PC-9 (cell line): Measurements from ENCODE around the gene CD28. TPM values are rescaled to one million over a fixed set of nuclear protein-coding genes. Genes with fewer than 3 reads are reported as not detected.

Source experiments
- BruUV-seq: library from RNA; stranded (reverse); fragments of 400-500 nt; replicated peaks from 2 replicates; lab custom pipeline; 2021; lab: Mats Ljungman, UMichigan
- CTCF ChIA-PET: fragments of 300-600 bp; sonication (Branson Sonifier 250); formaldehyde crosslinking; loops from one replicate; lab custom pipeline; 2022; ENCODE audit warnings: antibody characterized with exemption; lab: Charles Lee
- POLR2A ChIA-PET: fragments of 300-600 bp; sonication (Branson Sonifier 250); formaldehyde crosslinking; loops from one replicate; lab custom pipeline; 2022; ENCODE audit warnings: antibody characterized with exemption; ENCODE audit not compliant: unreplicated experiment; lab: Charles Lee
- DNase-seq, 2 experiments: peaks; one replicate each; pipeline versions ENCODE4 v3.0.0 to v3.0.0-alpha.2; 2015 to 2022; ENCODE audit warnings: mixed read lengths in 1 of 2
- H2AFZ ChIP-seq: fragments of 200-600 bp; sonication (generic); 2 replicates; pipeline ENCODE4 v1.8.1; 2017; ENCODE audit warnings: antibody characterized with exemption
- H3F3A ChIP-seq: fragments of 200-600 bp; sonication (generic); 2 replicates; pipeline ENCODE4 v1.8.1; 2017; ENCODE audit warnings: antibody characterized with exemption, mild to moderate bottlenecking, low read depth; ENCODE audit not compliant: insufficient read depth
- H3K27ac ChIP-seq: fragments of 200-600 bp; sonication (generic); 2 replicates; pipeline ENCODE4 v1.6.1; 2016; ENCODE audit warnings: mixed run types
- H3K27me3 ChIP-seq: fragments of 200-600 bp; sonication (generic); 2 replicates; pipeline ENCODE4 v1.6.1; 2016; ENCODE audit warnings: low read depth, mixed run types; ENCODE audit not compliant: insufficient read depth
- H3K36me3 ChIP-seq: fragments of 200-600 bp; sonication (generic); 2 replicates; pipeline ENCODE4 v1.6.1; 2016; ENCODE audit warnings: low read depth, mixed run types
- H3K4me1 ChIP-seq: fragments of 200-600 bp; sonication (generic); replicated peaks from 2 replicates; pipeline ENCODE4 v1.6.1; 2016; ENCODE audit warnings: mixed run types; ENCODE audit not compliant: insufficient read depth
- H3K4me2 ChIP-seq: fragments of 200-600 bp; sonication (generic); 2 replicates; pipeline ENCODE4 v1.6.1; 2017; ENCODE audit warnings: mixed run types
- H3K4me3 ChIP-seq: fragments of 200-600 bp; sonication (generic); 2 replicates; pipeline ENCODE4 v1.6.1; 2016; ENCODE audit warnings: mixed run types
- H3K79me2 ChIP-seq: fragments of 200-600 bp; sonication (generic); 2 replicates; pipeline ENCODE4 v1.6.1; 2017; ENCODE audit warnings: low read depth, mixed run types
- H3K9me2 ChIP-seq: fragments of 200-600 bp; sonication (generic); 2 replicates; pipeline ENCODE4 v1.8.1; 2017; ENCODE audit warnings: mild to moderate bottlenecking; ENCODE audit not compliant: insufficient read depth
- H3K9me3 ChIP-seq: fragments of 200-600 bp; sonication (generic); 2 replicates; pipeline ENCODE4 v1.8.1; 2016; ENCODE audit warnings: low read depth; ENCODE audit not compliant: insufficient read depth
- H4K20me1 ChIP-seq: fragments of 200-600 bp; sonication (generic); 2 replicates; pipeline ENCODE4 v1.8.1; 2017; ENCODE audit not compliant: insufficient read depth
- EZH2 ChIP-seq: fragments of 200-600 bp; sonication (generic); IDR thresholded peaks from 2 replicates; pipeline ENCODE4 v1.8.0; 2017; ENCODE audit warnings: antibody characterized with exemption, low read depth
- intact Hi-C: fragments of 100-400 bp; cut with micrococcal nuclease; formaldehyde crosslinking; loops from one replicate; pipeline ENCODE4 v1.10.0; 2022; ENCODE audit not compliant: unreplicated experiment
- total RNA-seq: library from RNA; stranded (reverse); gene quantifications from 2 replicates; pipeline ENCODE4 v1.2.3, GENCODE V29; 2021
- TF ChIP-seq, protein P1 (sequence below): fragments of 200-600 bp; sonication (generic); conservative IDR thresholded peaks from 2 replicates; pipeline ENCODE4 v1.6.1; 2017; ENCODE audit warnings: mixed run types, antibody characterized with exemption, mild to moderate bottlenecking, moderate library complexity

Gene CD28
- total RNA-seq, 1 experiment from 2014 or later = not detected

DNA sequence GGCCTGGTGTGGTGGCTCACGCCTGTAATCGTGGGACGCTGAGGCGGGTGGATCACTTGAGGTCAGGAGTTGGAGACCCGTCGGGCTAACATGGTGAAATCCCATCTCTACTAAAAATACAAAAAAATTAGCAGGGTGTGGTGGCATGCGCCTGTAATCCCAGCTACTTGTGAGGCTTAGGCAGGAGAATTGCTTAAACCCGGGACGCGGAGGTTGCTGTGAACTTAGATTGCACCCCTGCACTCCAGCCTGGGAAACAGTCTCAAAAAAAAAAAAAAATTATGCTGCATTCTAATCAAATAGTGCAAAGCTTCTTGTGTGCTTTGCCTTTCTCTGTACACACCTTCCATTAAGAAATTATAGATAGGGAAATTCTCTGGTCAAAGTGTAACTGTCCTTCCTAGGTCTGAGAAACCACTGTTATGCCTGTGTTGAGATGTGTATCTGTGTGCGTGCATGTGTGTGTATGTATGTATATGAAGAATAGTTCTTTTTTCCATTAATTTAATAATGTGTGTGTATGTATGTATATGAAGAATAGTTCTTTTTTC, 2.5 kb downstream of the CD28 start:
- BruUV-seq = no TSS peak
- no peak overlapping the region for H3K27ac ChIP-seq
- no peaks in the 10 kb centered on the region for H3K9me2 ChIP-seq
- no peaks in the 10 kb centered on the region for H3F3A ChIP-seq
- intact Hi-C loops = no loop called here
- H3K79me2 ChIP-seq = no peaks in the 10 kb centered on the region
- no peak overlapping the region for H3K4me2 ChIP-seq
- DNase-seq = no peak
- CTCF ChIA-PET = no interaction called here
- no peaks in the 10 kb centered on the region for H3K36me3 ChIP-seq
- H3K27me3 ChIP-seq = no peaks in the 10 kb centered on the region
- H2AFZ ChIP-seq = no peak overlapping the region
- H3K4me1 ChIP-seq = no peaks in the 10 kb centered on the region
- H3K4me3 ChIP-seq = no peak overlapping the region
- POLR2A ChIA-PET = no interaction called here
- no peaks in the 10 kb centered on the region for H3K9me3 ChIP-seq
- H4K20me1 ChIP-seq = no peaks in the 10 kb centered on the region
- TF ChIP-seq EZH2 = no peak
- TF ChIP-seq, protein P1, sequence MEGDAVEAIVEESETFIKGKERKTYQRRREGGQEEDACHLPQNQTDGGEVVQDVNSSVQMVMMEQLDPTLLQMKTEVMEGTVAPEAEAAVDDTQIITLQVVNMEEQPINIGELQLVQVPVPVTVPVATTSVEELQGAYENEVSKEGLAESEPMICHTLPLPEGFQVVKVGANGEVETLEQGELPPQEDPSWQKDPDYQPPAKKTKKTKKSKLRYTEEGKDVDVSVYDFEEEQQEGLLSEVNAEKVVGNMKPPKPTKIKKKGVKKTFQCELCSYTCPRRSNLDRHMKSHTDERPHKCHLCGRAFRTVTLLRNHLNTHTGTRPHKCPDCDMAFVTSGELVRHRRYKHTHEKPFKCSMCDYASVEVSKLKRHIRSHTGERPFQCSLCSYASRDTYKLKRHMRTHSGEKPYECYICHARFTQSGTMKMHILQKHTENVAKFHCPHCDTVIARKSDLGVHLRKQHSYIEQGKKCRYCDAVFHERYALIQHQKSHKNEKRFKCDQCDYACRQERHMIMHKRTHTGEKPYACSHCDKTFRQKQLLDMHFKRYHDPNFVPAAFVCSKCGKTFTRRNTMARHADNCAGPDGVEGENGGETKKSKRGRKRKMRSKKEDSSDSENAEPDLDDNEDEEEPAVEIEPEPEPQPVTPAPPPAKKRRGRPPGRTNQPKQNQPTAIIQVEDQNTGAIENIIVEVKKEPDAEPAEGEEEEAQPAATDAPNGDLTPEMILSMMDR = no peak

DNA sequence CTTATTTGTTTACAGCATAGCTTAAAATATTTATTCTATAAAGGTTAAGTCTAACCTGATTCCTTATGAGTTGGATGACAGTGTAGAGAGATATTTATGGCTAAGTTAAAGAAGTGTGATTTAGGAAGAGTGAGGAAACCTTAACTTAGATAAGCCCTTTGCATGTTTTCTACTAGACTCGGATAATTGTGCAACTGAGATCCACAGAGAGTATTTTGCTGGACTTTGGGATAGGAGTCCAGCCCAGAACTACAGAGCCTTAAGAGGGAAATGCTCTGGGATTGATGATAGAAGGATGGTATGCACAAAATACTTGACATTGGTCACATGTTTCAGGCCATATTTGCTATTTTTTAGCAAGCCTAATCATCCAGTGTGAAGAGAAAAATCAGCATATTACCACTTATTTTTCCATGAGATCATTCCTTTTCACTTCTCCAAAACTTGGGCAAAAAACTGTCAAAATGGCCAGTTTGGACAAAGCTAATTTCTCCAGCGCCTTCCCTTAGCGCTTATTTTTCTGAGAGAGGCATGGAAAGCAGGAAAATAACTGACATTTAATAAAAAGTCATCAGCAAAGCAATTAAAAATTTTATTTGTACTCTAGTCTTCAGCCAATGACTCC, 3.1 kb downstream of the CD28 start:
- DNase-seq = no peak
- no TSS peak for BruUV-seq
- Histone ChIP-seq H3K27ac (no peak overlapping the region), H3K27me3 (no peaks in the 10 kb centered on the region), H3K4me3 (no peak overlapping the region), H2AFZ (no peak overlapping the region), H3F3A (no peaks in the 10 kb centered on the region), H3K36me3 (no peaks in the 10 kb centered on the region), H3K4me1 (no peaks in the 10 kb centered on the region), H3K4me2 (no peak overlapping the region), H3K9me2 (no peaks in the 10 kb centered on the region), H3K79me2 (no peaks in the 10 kb centered on the region), H3K9me3 (no peaks in the 10 kb centered on the region), H4K20me1 (no peaks in the 10 kb centered on the region)
- CTCF ChIA-PET = no interaction called here
- POLR2A ChIA-PET = no interaction called here
- intact Hi-C loops = no loop called here
- no peak for TF ChIP-seq EZH2
- TF ChIP-seq, protein P1 = no peak

DNA sequence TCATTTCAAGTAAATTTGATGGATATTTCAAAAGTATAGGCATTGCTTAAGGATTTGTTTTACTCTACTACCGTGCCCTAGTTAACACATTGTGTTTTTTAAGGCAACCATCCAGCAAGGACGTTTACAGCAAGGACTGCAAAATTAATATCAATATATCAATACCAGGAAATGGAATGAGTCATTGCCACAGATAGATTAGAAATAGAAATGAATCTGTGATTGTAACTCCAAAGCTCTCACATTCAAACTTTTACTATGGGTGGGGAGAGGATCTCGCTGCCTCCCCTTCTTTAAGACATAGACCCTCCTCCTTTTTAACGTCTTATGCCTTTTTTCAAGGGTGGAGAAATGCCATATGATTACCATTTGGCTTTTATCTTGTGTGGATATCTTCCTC, 3.8 kb downstream of the CD28 start:
- Histone ChIP-seq H3K79me2 (no peaks in the 10 kb centered on the region), H3K9me2 (no peaks in the 10 kb centered on the region), H3K27ac (no peak overlapping the region), H4K20me1 (no peaks in the 10 kb centered on the region), H3K9me3 (no peaks in the 10 kb centered on the region), H3K4me3 (no peak overlapping the region), H3K36me3 (no peaks in the 10 kb centered on the region), H3K4me2 (no peak overlapping the region), H3K4me1 (no peaks in the 10 kb centered on the region), H2AFZ (no peak overlapping the region), H3K27me3 (no peaks in the 10 kb centered on the region), H3F3A (no peaks in the 10 kb centered on the region)
- ChIA-PET CTCF (no interaction called here), POLR2A (no interaction called here)
- no TSS peak for BruUV-seq
- no peak for TF ChIP-seq EZH2
- no peak for DNase-seq
- intact Hi-C loops = no loop called here
